Endodermal cell (in vitro differentiated cells): ENCODE data around the gene ROBO1. TPM values are rescaled to one million over a fixed set of nuclear protein-coding genes. Genes with fewer than 3 reads are reported as not detected.

Experiments
- DNase-seq: peaks from one replicate; pipeline ENCODE4 v3.0.0-alpha.2; 2017
- H3K27ac ChIP-seq: 2 replicates; pipeline ENCODE4 v1.5.1; 2013; ENCODE audit warnings: mild to moderate bottlenecking, low read depth, low read length, moderate library complexity
- H3K27me3 ChIP-seq: 2 replicates; pipeline ENCODE4 v1.6.1; 2013; ENCODE audit warnings: mild to moderate bottlenecking, low read length, moderate library complexity; ENCODE audit not compliant: insufficient read depth, control insufficient read depth, poor library complexity, severe bottlenecking
- H3K36me3 ChIP-seq: 2 replicates; pipeline ENCODE4 v1.7.0; 2013; ENCODE audit warnings: mild to moderate bottlenecking, low read length, moderate library complexity; ENCODE audit not compliant: control insufficient read depth, insufficient read depth
- H3K4me1 ChIP-seq: one replicate; pipeline ENCODE4 v1.7.0; 2013; ENCODE audit warnings: low read length; ENCODE audit not compliant: control insufficient read depth, insufficient read depth
- H3K4me3 ChIP-seq: 2 replicates; pipeline ENCODE4 v1.5.1; 2013; ENCODE audit warnings: mild to moderate bottlenecking, low read length, moderate library complexity
- H3K9ac ChIP-seq: 2 replicates; pipeline ENCODE4 v1.6.1; 2013; ENCODE audit warnings: mild to moderate bottlenecking, low read length, moderate library complexity; ENCODE audit not compliant: poor library complexity, severe bottlenecking; ENCODE audit errors: extremely low read depth
- H3K9me3 ChIP-seq: 2 replicates; pipeline ENCODE4 v1.6.1; 2013; ENCODE audit warnings: mild to moderate bottlenecking, low read length, moderate library complexity; ENCODE audit not compliant: control insufficient read depth
- H3K27ac Mint-ChIP-seq: 2 replicates; pipeline ENCODE4 v1.8.0; 2020; ENCODE audit warnings: mixed read lengths
- H3K27me3 Mint-ChIP-seq: 2 replicates; pipeline ENCODE4 v1.8.0; 2021; ENCODE audit warnings: mild to moderate bottlenecking, mixed read lengths; ENCODE audit not compliant: insufficient read depth
- H3K36me3 Mint-ChIP-seq: 2 replicates; pipeline ENCODE4 v1.8.0; 2020; ENCODE audit warnings: low read depth, mixed read lengths
- H3K4me1 Mint-ChIP-seq: 2 replicates; pipeline ENCODE4 v1.8.0; 2020; ENCODE audit warnings: mixed read lengths
- H3K4me3 Mint-ChIP-seq: 2 replicates; pipeline ENCODE4 v1.8.0; 2020; ENCODE audit warnings: mild to moderate bottlenecking, moderate library complexity, mixed read lengths
- H3K9me3 Mint-ChIP-seq: 2 replicates; pipeline ENCODE4 v1.8.0; 2020; ENCODE audit warnings: mild to moderate bottlenecking, mixed read lengths
- CTCF ChIP-seq: fragments of 200-600 bp; sonication (generic); conservative IDR thresholded peaks from 2 replicates; pipeline ENCODE4 v1.5.0; 2021; ENCODE audit warnings: antibody characterized with exemption, mild to moderate bottlenecking
- WGBS, 2 experiments: methylation state at CpG; one replicate each; pipeline versions ENCODE4 v1.1.5 to v1.1.7; 2013; ENCODE audit warnings: missing lambda C conversion rate in 2 of 2, mixed read lengths in 1 of 2; ENCODE audit not compliant: insufficient coverage in 1 of 2, insufficient read length in 1 of 2; 5-methylcytosine and 5-hydroxymethylcytosine counted together
- total RNA-seq, 2 donors: library from RNA; stranded (reverse); fragmentation: NEBNext Ultra II Directional in 1 of 2; extraction: Animal tissue kit (Norgen Biotek cat#: 25700) in 1 of 2; gene quantifications; 2 replicates in 1 of 2; 3 replicates in 1 of 2; pipeline ENCODE4 v1.2.1, GENCODE V29; 2021

Gene ROBO1
- total RNA-seq, 2 donors from 2014 or later, result 74.8 to 75.9 TPM

- peaks cover under 1% of the 10 kb centered on the region for H3K36me3 Mint-ChIP-seq
- Histone ChIP-seq H3K27ac (no peak overlapping the region), H3K27me3 (no peaks in the 10 kb centered on the region), H3K4me1 (peaks cover 6% of the 10 kb centered on the region), H3K36me3 (no peaks in the 10 kb centered on the region), H3K9me3 (no peaks in the 10 kb centered on the region), H3K9ac (no peak overlapping the region), H3K4me3 (no peak overlapping the region)
- no peak overlapping the region for H3K4me3 Mint-ChIP-seq
- peaks cover 44% of the 10 kb centered on the region for H3K4me1 Mint-ChIP-seq
- TF ChIP-seq CTCF, result peak; percentile 65
- H3K9me3 Mint-ChIP-seq, result no peaks in the 10 kb centered on the region
- no peak overlapping the region for H3K27ac Mint-ChIP-seq
- no peaks in the 10 kb centered on the region for H3K27me3 Mint-ChIP-seq
- DNase-seq, result no peak
Measured at GRCh38 chr3:78978037-78978436, 789.8 kb downstream of the ROBO1 start.

GRCh38 chr3:78977073-78977472, 790.7 kb downstream of the ROBO1 start:
- Mint-ChIP-seq H3K27me3 (no peaks in the 10 kb centered on the region), H3K9me3 (no peaks in the 10 kb centered on the region), H3K4me1 (peaks cover 43% of the 10 kb centered on the region), H3K27ac (no peak overlapping the region), H3K36me3 (no peaks in the 10 kb centered on the region), H3K4me3 (no peak overlapping the region)
- Histone ChIP-seq H3K9ac (no peak overlapping the region), H3K27ac (no peak overlapping the region), H3K36me3 (no peaks in the 10 kb centered on the region), H3K9me3 (no peaks in the 10 kb centered on the region), H3K4me1 (peaks cover 6% of the 10 kb centered on the region), H3K4me3 (no peak overlapping the region), H3K27me3 (no peaks in the 10 kb centered on the region)
- TF ChIP-seq CTCF, result no peak
- DNase-seq, result no peak

- Mint-ChIP-seq H3K4me1 (peaks cover 37% of the 10 kb centered on the region), H3K27ac (peak overlapping the region; percentile 68), H3K36me3 (no peaks in the 10 kb centered on the region), H3K9me3 (no peaks in the 10 kb centered on the region), H3K4me3 (no peak overlapping the region), H3K27me3 (no peaks in the 10 kb centered on the region)
- no peak for DNase-seq
- Histone ChIP-seq H3K9me3 (no peaks in the 10 kb centered on the region), H3K27ac (no peak overlapping the region), H3K27me3 (no peaks in the 10 kb centered on the region), H3K36me3 (no peaks in the 10 kb centered on the region), H3K4me3 (no peak overlapping the region), H3K9ac (no peak overlapping the region), H3K4me1 (peaks cover 6% of the 10 kb centered on the region)
- TF ChIP-seq CTCF, result no peak
- 86 to 94% methylated on average over 3 of the region's 3 CpGs for WGBS, 2 experiments
Measured at GRCh38 chr3:78976200-78976599, 791.6 kb downstream of the ROBO1 start.
